ENCODE results near the gene LARGE2. TPM values are rescaled to one million over a fixed set of nuclear protein-coding genes. Genes with fewer than 3 reads are reported as not detected.
A peak's percentile ranks its signal among the peaks of the same experiment; 100 is the strongest.

LARGE2 gene
- total RNA-seq, 3 donors from 2014 or later (not counting 1 experiment from before 2014, with no cell fraction given), result 0.40 to 1.7 (median 1.0) TPM

DNA sequence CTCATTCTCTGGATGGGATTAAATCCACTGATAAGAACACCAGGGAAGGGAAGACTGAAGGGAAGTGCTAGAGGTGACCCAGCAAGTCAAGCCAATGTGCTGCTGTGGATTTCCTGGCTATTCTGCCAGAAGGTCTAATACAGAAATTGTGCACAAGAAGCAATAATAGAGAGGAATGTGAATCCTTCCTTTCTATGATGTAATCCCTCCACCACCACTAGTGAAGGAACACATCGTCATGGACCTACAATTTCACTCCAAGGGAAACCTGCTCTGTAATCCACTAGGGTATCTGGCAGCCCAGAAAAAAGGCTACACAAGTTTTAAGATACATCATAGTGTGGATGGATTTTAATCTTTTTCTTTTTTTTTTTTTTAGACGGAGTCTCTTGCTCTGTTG, 17.4 kb downstream of the LARGE2 start:
- no peak for TF ChIP-seq CTCF (IDR thresholded peaks at IDR 0.05)
- H3K27ac Mint-ChIP-seq, result peak overlapping the region in 1 of 2 donors; percentile 9
- H3K4me1 Mint-ChIP-seq, result no peaks in the 10 kb centered on the region
- DNase-seq (no peak), ATAC-seq (no peak)
- intact Hi-C loops (cut with micrococcal nuclease), result no loop called here
- peaks cover 11% of the 10 kb centered on the region for H3K36me3 Mint-ChIP-seq
- Histone ChIP-seq H3K4me3 (ENCODE audit: low read length) (no peak overlapping the region), H3K27ac (ENCODE audit: low read length) (no peak overlapping the region), H3K9me3 (ENCODE audit: control insufficient read depth, insufficient read depth, low read length) (no peaks in the 10 kb centered on the region), H3K27me3 (ENCODE audit: control insufficient read depth, insufficient read depth, low read length) (no peaks in the 10 kb centered on the region), H3K4me1 (ENCODE audit: control insufficient read depth, insufficient read depth, low read length) (peaks cover 9% of the 10 kb centered on the region), H3K36me3 (ENCODE audit: control insufficient read depth, insufficient read depth, low read length) (peaks cover 58% of the 10 kb centered on the region)
- no peaks in the 10 kb centered on the region for H3K9me3 Mint-ChIP-seq
- no peaks in the 10 kb centered on the region for H3K27me3 Mint-ChIP-seq (ENCODE audit: low read depth in 2 of 2)
- no CpG with 5 or more reads among the region's 2 CpGs for WGBS (ENCODE audit: insufficient coverage)
- no peak overlapping the region for H3K4me3 Mint-ChIP-seq

DNA sequence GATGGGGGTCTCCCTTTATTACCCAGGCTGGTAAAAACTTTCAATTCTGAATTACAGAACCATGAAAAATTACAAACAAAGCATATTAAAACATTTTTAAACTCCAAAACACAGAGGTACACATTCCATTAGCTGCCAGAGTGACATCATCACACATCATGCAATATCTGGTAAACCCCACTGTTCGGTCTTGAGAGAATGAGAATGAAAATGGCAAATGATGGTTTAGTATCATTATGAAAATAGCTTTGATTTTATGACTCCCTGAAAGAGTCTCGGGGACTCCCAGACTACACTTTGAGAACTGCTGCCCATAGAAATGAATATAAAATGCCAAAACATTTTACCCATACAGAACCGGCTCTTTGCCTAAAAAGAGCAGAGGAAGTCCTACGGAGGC, 18.8 kb downstream of the LARGE2 start:
- ATAC-seq (no peak), DNase-seq (no peak)
- Histone ChIP-seq H3K4me1 (ENCODE audit: control insufficient read depth, insufficient read depth, low read length) (peaks cover 3% of the 10 kb centered on the region), H3K27me3 (ENCODE audit: control insufficient read depth, insufficient read depth, low read length) (no peaks in the 10 kb centered on the region), H3K9me3 (ENCODE audit: control insufficient read depth, insufficient read depth, low read length) (no peaks in the 10 kb centered on the region), H3K36me3 (ENCODE audit: control insufficient read depth, insufficient read depth, low read length) (peaks cover 55% of the 10 kb centered on the region), H3K4me3 (ENCODE audit: low read length) (no peak overlapping the region), H3K27ac (ENCODE audit: low read length) (no peak overlapping the region)
- no peaks in the 10 kb centered on the region for H3K9me3 Mint-ChIP-seq
- no peaks in the 10 kb centered on the region for H3K4me1 Mint-ChIP-seq
- no peak overlapping the region for H3K27ac Mint-ChIP-seq
- no peak for TF ChIP-seq CTCF (IDR thresholded peaks at IDR 0.05)
- H3K4me3 Mint-ChIP-seq, result no peak overlapping the region
- H3K27me3 Mint-ChIP-seq (ENCODE audit: low read depth in 2 of 2), result no peaks in the 10 kb centered on the region
- intact Hi-C loops (cut with micrococcal nuclease), result no loop called here
- peaks cover 25% of the 10 kb centered on the region for H3K36me3 Mint-ChIP-seq
- 94% methylated on average over 2 of the region's 4 CpGs for WGBS (ENCODE audit: insufficient coverage)

DNA sequence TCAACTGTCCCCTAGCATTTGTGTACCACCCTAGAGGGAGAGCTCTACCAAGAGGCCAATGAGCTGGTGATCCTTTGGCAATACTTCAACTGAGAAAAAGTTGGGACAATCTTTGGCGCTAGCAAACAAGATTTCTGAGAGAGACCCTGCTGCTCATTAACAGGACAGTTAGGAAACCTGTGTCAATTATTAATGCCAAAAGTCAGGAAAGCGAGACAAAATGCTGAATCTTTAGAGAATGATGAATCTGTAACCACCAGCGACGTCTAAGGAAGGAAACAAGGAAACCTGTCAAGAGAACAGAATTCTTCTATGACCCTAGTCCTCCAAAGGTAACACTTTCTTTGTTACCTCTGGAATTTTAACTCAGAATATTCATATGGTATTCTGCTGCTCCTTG, 19.9 kb downstream of the LARGE2 start:
- Histone ChIP-seq H3K27ac (ENCODE audit: low read length) (no peak overlapping the region), H3K36me3 (ENCODE audit: control insufficient read depth, insufficient read depth, low read length) (peaks cover 56% of the 10 kb centered on the region), H3K4me3 (ENCODE audit: low read length) (no peak overlapping the region), H3K27me3 (ENCODE audit: control insufficient read depth, insufficient read depth, low read length) (no peaks in the 10 kb centered on the region), H3K4me1 (ENCODE audit: control insufficient read depth, insufficient read depth, low read length) (peaks cover 3% of the 10 kb centered on the region), H3K9me3 (ENCODE audit: control insufficient read depth, insufficient read depth, low read length) (no peaks in the 10 kb centered on the region)
- no peaks in the 10 kb centered on the region for H3K27me3 Mint-ChIP-seq (ENCODE audit: low read depth in 2 of 2)
- H3K4me1 Mint-ChIP-seq, result no peaks in the 10 kb centered on the region
- H3K4me3 Mint-ChIP-seq, result no peak overlapping the region
- WGBS (ENCODE audit: insufficient coverage), result 100% methylated on average over 4 of the region's 4 CpGs
- no peak overlapping the region for H3K27ac Mint-ChIP-seq
- no peak for TF ChIP-seq CTCF (IDR thresholded peaks at IDR 0.05)
- intact Hi-C loops (cut with micrococcal nuclease), result no loop called here
- DNase-seq (no peak), ATAC-seq (no peak)
- no peaks in the 10 kb centered on the region for H3K9me3 Mint-ChIP-seq
- H3K36me3 Mint-ChIP-seq, result peaks cover 18% of the 10 kb centered on the region

GRCh38 chr11:45945397-45945999, 23.0 kb downstream of the LARGE2 start:
- intact Hi-C loops (cut with micrococcal nuclease), result no loop called here
- Mint-ChIP-seq H3K4me1 (no peaks in the 10 kb centered on the region), H3K4me3 (no peak overlapping the region), H3K27me3 (ENCODE audit: low read depth in 2 of 2) (no peaks in the 10 kb centered on the region), H3K27ac (peak overlapping the region in 1 of 2 donors; percentile 2), H3K36me3 (peaks cover 44% of the 10 kb centered on the region), H3K9me3 (no peaks in the 10 kb centered on the region)
- DNase-seq (no peak), ATAC-seq (no peak)
- no peak overlapping the region for H3K27ac ChIP-seq (ENCODE audit: low read length)
- no peak for TF ChIP-seq CTCF (IDR thresholded peaks at IDR 0.05)
- peaks cover 72% of the 10 kb centered on the region for H3K36me3 ChIP-seq (ENCODE audit: control insufficient read depth, insufficient read depth, low read length)
- 99% methylated on average over 3 of the region's 3 CpGs for WGBS (ENCODE audit: insufficient coverage)
- H3K4me3 ChIP-seq (ENCODE audit: low read length), result no peak overlapping the region
- H3K9me3 ChIP-seq (ENCODE audit: control insufficient read depth, insufficient read depth, low read length), result no peaks in the 10 kb centered on the region
- H3K27me3 ChIP-seq (ENCODE audit: control insufficient read depth, insufficient read depth, low read length), result no peaks in the 10 kb centered on the region
- no peaks in the 10 kb centered on the region for H3K4me1 ChIP-seq (ENCODE audit: control insufficient read depth, insufficient read depth, low read length)
